OCI-LY7 (cell line): ENCODE results near the gene MREG.

Experiments used
- EZH2phosphoT487 ChIP-seq: fragments of 200-600 bp; sonication (generic); IDR thresholded peaks from 2 replicates; pipeline ENCODE4 v1.6.1; 2018; ENCODE audit warnings: low read depth, borderline replicate concordance, mild to moderate bottlenecking, mixed run types, antibody characterized with exemption, low read length, moderate library complexity, mixed read lengths
- TF ChIP-seq, protein P1 (sequence below): fragments of 200-600 bp; sonication (generic); conservative IDR thresholded peaks from 2 replicates; pipeline ENCODE4 v1.5.1; 2014; ENCODE audit warnings: mild to moderate bottlenecking, antibody characterized with exemption, low read length, moderate library complexity, mixed read lengths

DNA sequence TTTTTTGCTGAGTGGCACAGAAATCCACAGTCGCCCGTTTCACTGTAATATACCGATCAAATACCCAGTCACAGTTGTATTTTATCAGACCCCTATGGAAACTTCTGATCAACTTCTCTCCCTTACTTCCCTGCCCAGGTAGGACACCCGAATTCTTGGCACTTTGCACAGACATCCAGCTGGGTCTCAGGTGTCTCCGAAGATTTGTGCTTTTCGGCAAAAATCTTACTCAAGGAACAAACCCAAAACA, 596 bp downstream of the MREG start:
- TF ChIP-seq, protein P1, sequence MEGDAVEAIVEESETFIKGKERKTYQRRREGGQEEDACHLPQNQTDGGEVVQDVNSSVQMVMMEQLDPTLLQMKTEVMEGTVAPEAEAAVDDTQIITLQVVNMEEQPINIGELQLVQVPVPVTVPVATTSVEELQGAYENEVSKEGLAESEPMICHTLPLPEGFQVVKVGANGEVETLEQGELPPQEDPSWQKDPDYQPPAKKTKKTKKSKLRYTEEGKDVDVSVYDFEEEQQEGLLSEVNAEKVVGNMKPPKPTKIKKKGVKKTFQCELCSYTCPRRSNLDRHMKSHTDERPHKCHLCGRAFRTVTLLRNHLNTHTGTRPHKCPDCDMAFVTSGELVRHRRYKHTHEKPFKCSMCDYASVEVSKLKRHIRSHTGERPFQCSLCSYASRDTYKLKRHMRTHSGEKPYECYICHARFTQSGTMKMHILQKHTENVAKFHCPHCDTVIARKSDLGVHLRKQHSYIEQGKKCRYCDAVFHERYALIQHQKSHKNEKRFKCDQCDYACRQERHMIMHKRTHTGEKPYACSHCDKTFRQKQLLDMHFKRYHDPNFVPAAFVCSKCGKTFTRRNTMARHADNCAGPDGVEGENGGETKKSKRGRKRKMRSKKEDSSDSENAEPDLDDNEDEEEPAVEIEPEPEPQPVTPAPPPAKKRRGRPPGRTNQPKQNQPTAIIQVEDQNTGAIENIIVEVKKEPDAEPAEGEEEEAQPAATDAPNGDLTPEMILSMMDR, result no peak
- no peak for TF ChIP-seq EZH2phosphoT487
